NCI-H69 (cell line): ENCODE measurements around the gene FHOD3.
A peak's percentile ranks its signal among the peaks of the same experiment; 100 is the strongest.

Experiments used
- DNase-seq: peaks from one replicate; lab custom pipeline; 2025; lab: John Stamatoyannopoulos, UW

Gene FHOD3

DNA sequence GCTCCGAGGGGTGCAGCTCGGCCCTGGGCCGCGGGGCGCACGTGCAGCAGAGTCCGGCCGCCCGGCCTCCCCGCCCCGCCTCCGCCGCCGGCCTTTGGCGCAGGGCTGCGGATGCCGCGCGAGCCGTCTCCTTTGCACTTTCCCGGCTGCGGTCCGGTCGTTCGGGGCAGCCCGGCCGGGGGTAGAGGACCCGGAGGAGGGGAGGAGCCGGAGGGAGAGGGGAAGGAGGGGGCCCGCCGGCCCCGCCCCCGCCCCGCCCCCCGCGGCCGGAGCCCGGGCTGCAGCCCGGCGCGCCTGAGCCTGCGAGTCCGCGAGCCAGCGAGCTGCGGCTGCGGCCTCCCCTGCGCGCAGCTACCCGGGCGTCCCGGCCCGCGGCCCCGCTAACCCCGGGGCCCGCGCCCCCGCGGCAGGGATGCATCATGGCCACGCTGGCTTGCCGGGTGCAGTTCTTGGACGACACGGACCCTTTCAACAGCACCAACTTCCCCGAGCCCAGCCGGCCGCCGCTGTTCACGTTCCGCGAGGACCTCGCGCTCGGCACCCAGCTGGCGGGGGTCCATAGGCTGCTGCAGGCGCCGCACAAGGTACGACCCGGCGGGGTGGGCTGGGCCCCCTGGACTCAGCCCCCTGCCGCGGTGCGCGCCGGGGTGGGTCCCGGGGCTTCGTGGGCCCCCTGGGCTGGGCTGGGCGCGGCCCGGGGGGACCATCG, at the start of gene FHOD3:
Gene FHOD3, plus strand, starts transcription at position 297 of the 709 bp plus-strand sequence. Its CDS starts 123 bp downstream, at position 420.
- DNase-seq = peak; percentile 95

DNA sequence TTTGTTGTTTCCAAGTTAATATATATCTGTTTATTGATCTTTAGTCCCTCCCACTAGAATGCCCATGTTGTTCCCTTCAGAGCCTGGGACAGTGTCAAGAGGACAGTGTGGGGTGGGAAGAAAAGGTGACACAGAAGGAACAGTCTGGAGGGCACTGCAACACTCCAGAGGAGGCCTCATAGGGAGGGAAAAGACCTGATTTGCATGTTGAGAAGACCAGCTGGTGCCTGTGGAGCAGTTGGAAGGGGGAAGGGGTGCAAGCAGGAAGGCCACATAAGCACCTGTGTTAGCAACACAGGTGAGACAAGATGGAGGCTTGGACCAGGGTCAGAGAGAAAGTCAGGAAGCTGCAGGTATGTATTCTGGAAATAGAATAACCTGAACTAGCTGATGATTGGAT, 48.1 kb upstream of the FHOD3 start:
- DNase-seq = no peak

DNA sequence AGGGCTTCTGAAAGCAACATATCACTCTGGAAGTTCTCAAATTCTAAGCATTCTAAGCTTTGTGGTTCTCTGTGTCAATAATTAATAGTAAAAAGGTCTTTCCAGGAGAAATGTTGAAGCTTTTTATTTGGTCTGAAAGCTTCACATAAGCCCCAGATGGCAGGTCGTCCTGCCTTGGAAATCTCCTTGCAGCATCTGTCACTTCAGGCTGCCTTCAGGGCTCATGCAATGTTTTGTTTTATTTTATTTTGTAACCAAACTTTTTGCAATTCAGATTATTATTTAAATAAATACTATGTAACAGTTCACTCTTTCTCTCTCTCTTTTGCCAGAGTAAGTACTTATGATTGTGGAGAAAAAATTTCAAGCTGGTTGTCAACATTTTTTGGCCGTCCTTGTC, 46.7 kb upstream of the FHOD3 start:
- DNase-seq = no peak

DNA sequence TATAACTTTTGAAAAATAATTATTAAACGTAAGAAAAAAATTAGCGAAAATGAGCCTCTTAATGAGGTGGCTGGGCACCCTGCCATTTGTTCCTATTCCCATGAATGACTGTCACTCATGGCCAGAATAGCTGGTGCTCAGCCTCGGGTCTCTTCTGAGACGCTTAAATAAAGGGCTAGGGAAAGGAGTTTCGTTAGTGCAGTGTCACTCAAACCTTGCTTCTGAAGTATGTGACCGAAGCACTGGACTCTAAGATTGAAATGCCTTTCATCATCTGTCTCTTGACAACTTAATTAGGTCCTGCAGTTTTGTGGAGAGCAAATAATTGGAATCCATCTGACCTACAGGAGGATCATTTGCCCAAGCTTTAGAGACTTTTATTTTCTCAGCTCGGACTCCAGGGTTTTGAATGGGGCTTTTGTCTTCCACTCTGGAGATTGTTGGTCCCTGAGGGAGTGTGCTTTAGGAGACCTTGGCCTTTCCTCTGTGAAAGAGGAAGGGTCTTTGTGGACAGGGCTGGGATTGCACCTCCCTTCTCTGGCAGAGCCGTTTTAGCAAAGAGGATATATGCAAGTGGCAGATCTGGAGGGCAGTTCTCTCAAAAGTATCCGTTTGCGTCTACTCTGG, 42.3 kb upstream of the FHOD3 start:
- DNase-seq = peak; percentile 70

DNA sequence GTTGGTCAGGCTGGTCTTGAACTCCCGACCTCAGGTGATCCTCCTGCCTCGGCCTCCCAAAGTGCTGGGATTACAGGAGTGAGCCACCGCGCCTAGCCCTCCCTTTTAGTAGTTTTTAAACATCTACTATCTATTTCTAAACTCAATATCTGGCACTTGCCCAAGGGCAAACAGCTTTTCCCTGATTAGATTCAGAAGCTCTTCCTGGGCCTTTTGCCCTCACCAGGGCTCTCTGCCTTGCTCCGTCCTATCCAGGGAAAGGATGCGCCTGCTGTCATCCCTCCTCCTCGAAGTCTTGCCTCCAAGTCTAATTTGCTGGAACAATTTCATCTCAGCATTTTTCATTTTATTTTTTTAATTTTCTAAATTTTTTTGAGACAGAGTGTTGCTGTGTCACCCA, 41.4 kb upstream of the FHOD3 start:
- no peak for DNase-seq

DNA sequence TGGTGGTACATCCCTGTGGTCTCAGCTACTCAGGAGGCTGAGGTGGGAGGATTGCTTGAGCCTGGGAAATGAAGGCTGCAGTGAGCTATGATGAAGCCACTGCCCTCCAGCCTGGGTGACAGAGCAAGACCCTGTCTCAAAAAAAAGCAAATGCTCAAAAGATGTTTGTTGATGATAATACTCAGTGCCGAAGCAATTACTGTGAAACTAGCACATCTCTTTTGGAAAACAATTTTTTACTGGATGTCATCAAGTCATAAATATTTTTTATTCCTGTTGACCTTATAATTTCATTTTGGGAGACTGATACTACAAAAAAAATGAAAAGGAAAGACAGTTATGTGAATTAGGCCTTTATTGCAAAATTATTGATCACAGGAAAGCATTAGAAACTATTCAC, 34.5 kb upstream of the FHOD3 start:
- no peak for DNase-seq

DNA sequence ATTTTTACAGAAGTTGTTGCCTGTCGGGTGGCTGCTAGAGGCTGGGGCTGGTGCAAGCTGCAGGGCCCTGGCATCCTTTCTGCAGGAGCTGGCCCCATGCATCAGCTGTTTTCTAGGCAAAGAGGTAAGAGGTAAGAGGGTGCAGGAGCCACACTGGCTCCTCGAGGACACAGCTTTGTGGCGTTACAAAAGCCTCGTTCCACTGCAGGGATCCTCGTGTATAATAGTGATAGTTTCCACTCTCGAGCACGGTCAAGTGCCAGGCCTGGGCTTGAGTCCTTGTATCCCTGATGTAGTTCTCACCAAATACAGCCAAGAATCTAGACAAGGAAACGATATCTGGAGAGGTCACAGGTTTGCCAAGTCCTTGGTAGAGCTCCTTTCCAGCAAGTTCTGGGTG, 33.2 kb upstream of the FHOD3 start:
- DNase-seq = no peak

DNA sequence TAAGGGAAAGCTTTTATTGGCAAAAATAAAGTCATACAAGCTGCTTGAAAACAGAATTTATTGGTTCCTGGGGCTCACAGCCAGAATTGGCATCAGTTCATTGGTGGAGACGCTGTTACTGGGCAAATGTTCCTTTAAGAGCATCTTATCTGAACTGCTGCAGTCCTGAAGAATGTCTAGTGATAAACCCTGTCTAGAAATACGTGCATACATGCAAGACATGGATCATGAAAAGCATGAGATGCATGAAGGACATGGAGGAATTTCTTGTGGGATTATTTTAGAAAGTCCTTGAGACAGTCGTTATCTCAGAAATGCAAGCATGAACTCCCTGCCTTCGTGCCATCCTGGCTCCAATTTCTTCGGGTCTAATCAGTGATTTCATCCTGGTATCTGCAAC, 32.5 kb upstream of the FHOD3 start:
- DNase-seq = no peak

DNA sequence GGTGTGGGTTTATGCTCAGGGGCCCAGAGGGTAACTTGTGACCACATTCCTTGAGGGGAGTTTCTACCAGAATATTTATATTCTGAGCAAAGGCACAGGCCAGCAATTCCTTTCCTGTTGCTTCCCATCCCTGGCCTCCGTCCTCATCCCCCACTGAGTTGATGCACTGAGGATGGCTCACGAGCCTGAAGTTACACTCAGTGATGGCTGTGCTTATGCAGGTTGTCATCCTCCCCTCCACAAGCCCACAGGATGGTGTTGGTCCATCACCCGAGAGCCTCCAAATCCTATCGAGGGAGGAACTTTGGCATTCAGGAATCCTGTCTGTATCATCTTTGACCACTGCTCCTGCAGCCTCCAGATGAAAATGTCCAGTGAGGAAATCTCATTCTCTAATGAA, 28.4 kb upstream of the FHOD3 start:
- no peak for DNase-seq

DNA sequence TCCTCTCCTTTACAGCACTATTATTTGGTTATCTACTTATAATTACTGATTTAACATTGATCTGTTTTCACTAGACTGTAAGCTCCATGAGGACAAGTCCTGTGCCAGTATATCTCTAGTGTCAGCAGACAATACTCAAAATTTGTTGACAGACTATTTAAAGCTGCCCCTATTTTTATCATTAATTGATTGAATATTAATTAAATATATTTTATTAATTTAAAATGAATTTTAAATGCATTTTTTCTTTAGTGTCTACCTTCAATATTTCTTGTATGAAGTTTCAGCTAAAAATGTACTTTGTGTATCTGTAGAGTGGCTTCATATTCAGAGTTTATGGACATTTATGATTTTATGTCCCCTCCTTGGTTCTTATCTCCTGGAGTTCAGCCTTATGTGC, 26.4 kb upstream of the FHOD3 start:
- no peak for DNase-seq

DNA sequence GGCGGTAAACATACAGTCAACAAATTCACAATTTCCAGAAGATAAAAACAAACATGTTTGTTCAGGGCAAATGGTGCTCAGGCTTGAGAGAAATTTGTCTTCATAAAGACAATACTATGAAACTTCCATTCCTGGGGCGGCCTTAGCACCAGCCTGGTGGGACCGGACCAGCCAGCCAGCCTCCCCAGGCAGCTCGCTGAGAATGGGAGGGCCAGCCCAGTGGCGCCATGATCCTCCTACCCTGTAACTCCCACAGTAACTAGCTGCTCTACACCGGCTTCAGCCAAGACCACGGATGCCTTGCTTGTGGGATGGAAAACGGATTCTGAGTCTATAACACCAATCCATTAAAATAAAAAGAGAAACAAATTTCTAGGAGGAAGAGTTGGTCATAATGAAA, 24.2 kb upstream of the FHOD3 start:
- DNase-seq = no peak

DNA sequence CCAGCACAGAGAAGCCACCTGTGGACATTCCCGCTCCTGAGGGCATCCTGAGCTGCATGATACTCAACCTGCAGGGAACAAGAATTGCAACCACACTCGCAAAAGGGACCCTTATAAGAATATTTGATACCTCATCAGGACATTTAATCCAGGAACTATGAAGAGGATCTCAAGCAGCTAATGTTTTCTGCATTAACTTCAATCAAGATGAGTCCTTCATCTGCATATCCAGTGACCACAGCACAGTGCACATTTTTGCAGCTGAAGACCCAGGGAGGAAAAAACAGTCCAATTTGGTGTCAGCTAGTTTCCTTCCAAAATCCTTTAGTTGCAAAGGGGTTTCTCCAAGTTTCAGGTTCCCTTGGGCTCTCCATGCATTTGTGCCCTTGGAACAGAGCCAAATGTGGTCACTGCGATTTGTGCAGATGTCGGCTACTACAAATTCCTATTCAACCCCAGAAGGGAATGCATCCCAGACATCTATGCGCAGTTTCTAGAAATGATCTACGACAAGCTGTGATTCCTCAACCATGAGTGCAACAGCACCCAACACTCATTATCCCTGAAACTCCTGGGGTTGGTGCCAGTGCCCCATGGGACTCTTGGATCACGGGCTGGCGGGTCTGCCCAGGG, 23.3 kb upstream of the FHOD3 start:
- DNase-seq = no peak

DNA sequence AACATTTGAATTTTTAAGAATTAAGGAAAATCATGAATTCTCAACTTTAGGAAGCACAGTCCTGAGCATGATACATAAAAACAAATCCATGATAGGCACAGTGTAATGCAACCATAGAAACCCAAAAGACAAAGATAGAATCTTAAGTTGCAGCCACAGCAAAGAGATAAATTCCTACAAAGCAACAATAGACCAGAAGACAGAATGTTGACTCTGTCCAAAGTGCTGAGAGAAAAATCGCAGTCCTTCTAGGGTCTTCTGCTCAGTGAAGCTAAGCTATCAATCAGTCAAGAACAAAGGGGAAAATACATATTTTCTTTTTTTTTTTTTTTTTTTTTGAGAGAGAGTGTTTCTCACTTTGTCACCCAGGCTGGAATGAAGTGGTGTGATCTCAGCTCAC, 22.0 kb upstream of the FHOD3 start:
- no peak for DNase-seq

DNA sequence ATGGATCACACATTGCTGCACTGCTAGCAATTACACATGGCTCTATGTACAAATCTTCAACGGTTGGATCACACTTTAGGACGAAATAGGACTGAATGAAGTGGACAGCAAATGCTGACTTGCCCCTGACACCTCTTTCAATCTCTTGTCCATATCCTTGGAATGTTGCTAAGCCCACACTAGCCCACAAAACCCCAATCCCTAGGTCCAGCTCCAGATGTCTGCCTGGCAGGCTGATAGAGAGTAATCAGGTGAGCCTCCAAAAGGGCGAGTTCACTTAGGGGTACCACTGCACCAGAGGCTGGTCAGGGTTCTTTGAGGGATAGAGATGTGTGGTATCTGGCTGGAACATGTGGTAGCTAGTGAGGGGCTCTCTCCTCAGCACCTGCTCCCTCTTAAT, 18.5 kb upstream of the FHOD3 start:
- no peak for DNase-seq

DNA sequence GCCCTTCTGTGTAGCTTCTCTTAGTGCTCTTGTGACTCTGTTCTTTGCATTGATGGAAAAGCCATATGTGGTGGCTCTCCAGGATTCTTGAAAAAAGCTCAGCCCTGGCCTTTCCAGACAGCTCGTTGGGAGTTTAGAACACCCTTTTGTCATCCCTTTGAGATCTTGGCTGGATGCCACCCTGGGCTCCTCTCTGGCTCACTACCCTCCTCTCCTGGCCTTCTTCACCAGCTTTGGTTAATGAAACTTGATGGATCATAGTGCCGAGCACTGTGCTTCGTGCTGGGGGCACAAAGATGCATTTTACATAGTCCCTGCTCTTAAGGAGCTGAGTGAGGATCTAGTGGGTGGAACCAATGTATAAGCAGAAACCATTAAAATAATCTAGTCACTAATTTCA, 15.6 kb upstream of the FHOD3 start:
- DNase-seq = peak; percentile 79

DNA sequence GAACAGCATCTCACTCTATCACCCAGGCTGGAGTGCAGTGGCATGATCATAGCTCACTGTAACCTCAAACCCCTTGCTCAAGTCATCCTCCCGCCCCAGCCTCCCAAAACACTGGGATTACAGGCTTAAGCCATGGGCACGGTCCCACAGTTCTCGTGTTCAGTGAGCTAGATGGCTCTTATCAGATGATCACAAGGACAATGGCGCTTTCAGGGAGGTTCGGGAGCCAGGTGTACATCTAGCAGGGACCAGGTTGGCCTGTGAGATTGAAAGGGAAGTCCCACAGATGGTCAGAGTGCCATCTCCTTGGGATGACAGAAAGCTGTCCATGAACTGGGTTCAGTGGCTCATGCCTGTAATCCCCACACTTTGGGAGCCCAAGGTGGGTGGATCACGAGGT, 14.1 kb upstream of the FHOD3 start:
- DNase-seq = no peak

DNA sequence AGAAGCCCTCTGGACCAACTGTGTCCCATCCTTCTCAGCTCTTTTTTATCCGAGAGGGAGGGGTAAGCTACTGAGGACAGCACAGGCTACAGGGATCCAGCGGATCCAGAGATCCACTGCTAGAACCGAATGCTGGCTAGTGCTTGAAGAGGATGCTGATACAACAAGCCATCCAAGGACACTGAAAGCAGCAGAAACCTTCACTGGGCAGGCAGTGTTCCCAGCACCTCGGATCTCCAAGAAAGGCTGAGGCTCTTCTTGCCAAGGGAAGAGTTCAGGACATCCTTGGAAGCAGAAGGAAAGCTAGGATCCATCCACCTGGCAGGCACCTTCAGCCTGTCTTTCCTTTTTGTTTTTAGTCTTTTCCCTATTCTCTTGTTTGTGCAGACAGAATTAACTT, 13.2 kb upstream of the FHOD3 start:
- no peak for DNase-seq

DNA sequence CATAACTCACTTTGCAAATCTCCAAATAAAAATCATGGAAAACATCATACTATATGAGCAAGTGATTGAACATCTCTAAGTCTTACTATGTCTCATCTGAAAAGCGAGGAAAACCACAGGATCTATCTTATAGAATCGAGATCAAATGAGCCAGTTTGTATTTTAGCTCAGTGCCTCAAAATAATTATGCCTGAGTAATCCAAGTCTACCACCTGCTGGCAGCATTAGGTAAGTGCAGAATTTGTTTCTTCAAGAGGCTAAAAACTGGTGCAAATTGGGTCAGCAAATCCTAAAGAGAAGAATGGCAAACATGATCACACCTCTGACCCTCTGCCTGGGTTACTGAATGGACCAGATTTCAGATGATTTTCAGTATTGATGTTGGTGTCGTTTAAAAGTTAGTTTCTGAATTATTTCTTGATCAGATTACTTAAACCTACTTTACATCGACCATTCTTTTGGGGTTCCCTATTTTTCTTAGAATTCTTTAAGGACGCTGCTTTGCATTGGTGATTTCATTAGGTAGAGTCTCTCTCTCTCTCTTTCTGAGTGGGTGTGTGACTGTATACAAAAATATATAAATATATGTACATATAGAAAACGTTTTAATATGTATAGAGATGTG, 12.7 kb upstream of the FHOD3 start:
- peak; percentile 87 for DNase-seq

DNA sequence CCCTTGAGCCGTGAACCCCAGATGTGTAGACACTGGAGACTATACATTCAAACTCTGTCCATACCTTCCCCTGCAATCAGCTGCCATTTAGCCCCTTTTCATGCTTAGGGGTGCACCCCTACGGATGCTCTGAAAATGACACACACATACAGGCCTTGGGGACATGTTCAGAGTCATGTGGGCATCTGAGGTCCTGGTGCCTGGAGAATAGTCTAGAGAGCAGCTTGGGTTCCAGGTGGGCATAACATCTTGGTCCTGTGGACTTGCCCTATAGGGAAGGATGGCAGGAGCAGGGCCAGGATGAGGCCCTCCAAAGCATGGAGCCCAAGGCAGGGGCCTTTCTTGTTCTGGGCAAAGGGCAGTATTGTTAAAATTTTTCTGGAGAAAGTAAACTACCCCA, 9.9 kb upstream of the FHOD3 start:
- no peak for DNase-seq

DNA sequence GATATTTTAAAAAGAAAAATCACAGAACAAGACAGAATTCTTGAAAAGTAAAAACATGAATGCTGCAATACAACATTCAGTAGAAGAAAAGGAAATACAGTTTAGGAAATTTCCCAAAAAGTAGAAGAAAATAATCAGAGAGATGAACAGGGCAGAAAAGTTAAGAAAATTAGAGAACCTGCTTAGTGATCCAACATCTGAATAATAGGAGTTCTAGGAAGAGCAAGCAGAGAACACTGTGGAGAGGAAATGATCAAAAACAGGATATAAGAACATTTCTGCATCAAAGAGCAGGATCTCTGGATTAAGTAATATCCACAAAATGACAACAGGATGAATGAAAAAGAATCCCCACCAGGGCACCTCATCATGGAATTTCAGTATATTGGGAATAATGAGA, 8.8 kb upstream of the FHOD3 start:
- no peak for DNase-seq

DNA sequence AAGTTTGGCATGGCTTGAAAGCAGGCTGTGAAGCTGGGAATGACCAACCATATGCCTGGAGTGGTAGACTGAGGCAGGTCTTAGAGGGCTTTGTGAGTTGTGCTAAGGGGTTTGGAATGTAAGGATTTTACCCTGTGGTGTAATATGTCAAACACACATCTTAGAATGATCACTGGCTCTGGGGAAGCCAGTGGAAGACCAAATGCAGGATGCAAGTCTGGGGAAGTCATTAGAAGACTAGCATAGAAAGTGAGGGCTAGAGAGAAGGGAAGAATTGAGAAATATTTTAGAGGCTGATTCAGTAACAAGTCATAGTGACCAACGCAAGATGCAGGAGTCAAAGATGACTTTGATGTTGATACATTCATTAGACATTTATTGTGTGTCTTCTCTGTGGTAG, 3.5 kb upstream of the FHOD3 start:
- no peak for DNase-seq

DNA sequence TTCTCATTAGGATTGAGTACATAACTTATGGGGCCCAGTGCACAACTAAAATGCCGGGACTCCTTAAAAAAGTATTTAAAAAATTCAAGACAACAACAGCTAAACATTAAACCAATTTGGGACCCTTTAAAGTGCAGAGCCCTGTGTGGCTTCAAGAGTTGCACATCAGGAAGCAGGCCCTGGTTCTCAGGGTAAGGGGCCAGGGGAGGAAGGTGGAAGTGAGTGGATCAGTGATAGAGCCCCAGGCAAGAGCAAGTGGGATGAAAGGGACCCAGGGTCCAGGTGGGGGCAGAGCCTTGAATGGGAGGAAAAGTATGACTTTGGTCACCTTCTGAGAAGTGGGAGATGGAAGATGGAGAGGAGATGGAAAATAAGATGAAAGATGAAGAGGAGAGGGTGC, 2.3 kb upstream of the FHOD3 start:
- no peak for DNase-seq

DNA sequence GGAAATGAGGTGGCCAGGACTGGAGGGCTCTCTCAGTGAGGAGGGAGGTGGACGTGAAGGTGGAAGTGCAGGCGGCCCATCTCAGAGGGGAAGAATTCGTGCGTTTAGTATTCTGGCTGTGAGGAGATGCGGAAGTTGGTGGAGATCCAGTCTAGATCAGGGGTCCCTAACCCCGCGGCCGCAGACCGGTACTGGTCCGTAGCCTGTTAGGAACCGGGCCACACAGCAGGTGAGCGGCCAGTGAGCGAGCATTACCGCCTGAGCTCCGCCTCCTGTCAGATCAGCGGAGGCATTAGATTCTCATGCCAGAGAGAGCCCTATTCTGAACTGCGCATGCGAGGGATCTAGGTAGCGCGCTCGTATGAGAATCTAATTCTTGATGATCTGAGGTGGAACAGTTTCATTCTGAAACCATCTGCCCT, 1.6 kb upstream of the FHOD3 start:
- no peak for DNase-seq
